NT2/D1 (cell line): Measurements from ENCODE around the gene STAU1.

Experiments
- DNase-seq: peaks from one replicate; pipeline ENCODE4 v3.0.0-alpha.2; 2011; ENCODE audit warnings: low read depth, low spot score
- H3K27me3 ChIP-seq: 2 replicates; pipeline ENCODE4 v1.6.0; 2011; ENCODE audit warnings: mild to moderate bottlenecking; ENCODE audit not compliant: insufficient read length, insufficient read depth
- H3K36me3 ChIP-seq: 2 replicates; pipeline ENCODE4 v1.6.1; 2011; ENCODE audit warnings: mild to moderate bottlenecking, low read length, mixed read lengths; ENCODE audit not compliant: insufficient read depth, insufficient read length
- H3K4me1 ChIP-seq: 2 replicates; pipeline ENCODE4 v1.5.1; 2011; ENCODE audit not compliant: insufficient read depth, insufficient read length
- H3K4me3 ChIP-seq: 2 replicates; pipeline ENCODE4 v1.5.1; 2011; ENCODE audit warnings: low read depth; ENCODE audit not compliant: insufficient read length
- H3K9ac ChIP-seq: 2 replicates; pipeline ENCODE4 v1.6.0; 2011; ENCODE audit warnings: low read depth; ENCODE audit not compliant: insufficient read length
- H3K9me3 ChIP-seq: 2 replicates; pipeline ENCODE4 v1.5.1; 2011; ENCODE audit warnings: mild to moderate bottlenecking, low read length; ENCODE audit not compliant: insufficient read depth
- SUZ12 ChIP-seq: IDR thresholded peaks from 2 replicates; pipeline ENCODE4 v1.6.1; 2011; ENCODE audit not compliant: insufficient read length, insufficient read depth; ENCODE audit errors: extremely low read depth
- YY1 ChIP-seq: IDR thresholded peaks from 2 replicates; pipeline ENCODE4 v1.6.1; 2011; ENCODE audit not compliant: insufficient read length, insufficient read depth
- ZNF274 ChIP-seq: IDR thresholded peaks from 2 replicates; pipeline ENCODE4 v1.6.1; 2011; ENCODE audit warnings: mild to moderate bottlenecking, low read depth, low read length

STAU1 gene

GRCh38 chr20:49183444-49183843 lies 4.7 kb downstream of the STAU1 start:
- no peak for DNase-seq
- Histone ChIP-seq H3K9me3 (no peaks in the 10 kb centered on the region), H3K4me3 (no peak overlapping the region), H3K27me3 (no peaks in the 10 kb centered on the region), H3K4me1 (no peaks in the 10 kb centered on the region), H3K36me3 (peaks cover 10% of the 10 kb centered on the region), H3K9ac (no peak overlapping the region)
- TF ChIP-seq ZNF274, result no peak

- H3K9me3 ChIP-seq, result no peaks in the 10 kb centered on the region
- no peaks in the 10 kb centered on the region for H3K27me3 ChIP-seq
- no peaks in the 10 kb centered on the region for H3K4me1 ChIP-seq
- DNase-seq, result no peak
- H3K9ac ChIP-seq, result no peak overlapping the region
- no peak overlapping the region for H3K4me3 ChIP-seq
- TF ChIP-seq SUZ12 (no peak), ZNF274 (no peak), YY1 (no peak)
- H3K36me3 ChIP-seq, result peaks cover 10% of the 10 kb centered on the region
Observed at GRCh38 chr20:49181265-49181877, 6.8 kb downstream of the STAU1 start.

DNA sequence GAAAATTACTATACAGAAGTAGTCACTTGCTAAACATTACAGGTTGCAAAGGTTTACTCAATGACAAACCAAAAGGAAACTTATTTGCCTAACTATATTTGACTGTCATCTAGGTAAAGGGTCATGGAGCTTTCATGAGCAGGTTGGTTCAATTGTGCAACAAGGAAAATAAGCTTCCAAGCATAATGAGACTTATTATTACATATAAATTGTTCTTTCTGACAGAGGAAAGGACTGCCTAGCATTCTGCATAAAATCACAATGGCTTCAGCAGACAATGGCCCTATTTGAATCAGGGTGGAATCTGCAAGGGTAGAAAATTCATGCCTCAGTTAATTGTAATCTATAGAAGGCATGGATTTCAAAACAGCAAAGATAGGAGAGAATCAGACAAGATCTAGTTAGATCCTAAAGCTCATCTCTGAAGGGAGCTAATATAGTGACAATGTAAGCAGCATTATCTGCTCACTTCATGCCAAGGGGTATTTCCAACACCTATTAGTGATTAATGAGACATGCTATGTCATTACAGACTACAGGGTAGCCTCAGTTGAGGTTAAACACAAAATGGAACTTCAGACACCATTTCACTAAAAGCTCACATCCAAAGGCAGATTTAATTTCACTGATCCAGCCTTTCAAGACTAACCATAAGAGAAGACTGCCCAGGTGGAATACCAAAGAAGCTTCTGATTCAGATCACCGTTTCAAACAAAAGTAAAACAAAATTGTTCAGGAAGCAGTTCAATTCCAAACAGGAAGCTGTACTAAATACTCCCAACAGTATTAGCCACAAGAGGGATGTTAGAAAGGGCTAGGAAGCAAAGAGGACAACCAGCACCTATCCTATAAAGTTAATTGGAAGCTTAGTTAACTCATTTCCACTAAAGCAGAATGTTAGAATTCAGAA lies 8.5 kb downstream of the STAU1 start:
- no peak for DNase-seq
- H3K9ac ChIP-seq, result no peak overlapping the region

DNA sequence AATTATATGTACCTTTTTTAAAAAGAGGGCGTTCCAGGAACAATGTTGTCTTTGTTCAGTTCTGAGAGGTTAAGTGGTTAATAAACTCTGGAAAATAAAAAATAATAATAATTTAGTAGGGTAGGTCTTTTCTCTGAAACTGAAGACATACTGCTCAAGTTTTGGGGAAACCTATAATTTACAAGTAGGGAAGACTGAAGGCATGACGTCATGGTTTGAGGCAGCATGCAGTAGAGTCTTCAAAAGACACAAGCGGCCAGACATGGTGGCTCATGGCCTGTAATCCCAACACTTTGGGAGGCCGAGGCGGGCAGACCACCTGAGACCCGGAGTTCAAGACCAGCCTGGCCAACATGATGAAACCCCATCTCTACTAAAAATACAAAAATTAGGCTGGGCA lies 14.0 kb downstream of the STAU1 start:
- Histone ChIP-seq H3K9me3 (no peaks in the 10 kb centered on the region), H3K4me1 (no peaks in the 10 kb centered on the region), H3K4me3 (no peak overlapping the region), H3K27me3 (no peaks in the 10 kb centered on the region), H3K9ac (no peak overlapping the region), H3K36me3 (peaks cover 27% of the 10 kb centered on the region)
- DNase-seq, result no peak
- no peak for TF ChIP-seq ZNF274
- no peak for TF ChIP-seq YY1
- no peak for TF ChIP-seq SUZ12

More for the DNA sequence above, 8.5 kb downstream of the STAU1 start:
- Histone ChIP-seq H3K27me3 (no peaks in the 10 kb centered on the region), H3K36me3 (peaks cover 6% of the 10 kb centered on the region), H3K4me1 (no peaks in the 10 kb centered on the region), H3K9me3 (no peaks in the 10 kb centered on the region), H3K4me3 (no peak overlapping the region)
- TF ChIP-seq SUZ12, result no peak
- TF ChIP-seq ZNF274, result no peak
- no peak for TF ChIP-seq YY1

- TF ChIP-seq YY1, result no peak
- no peak for TF ChIP-seq ZNF274
- TF ChIP-seq SUZ12, result no peak
- no peaks in the 10 kb centered on the region for H3K9me3 ChIP-seq
- DNase-seq, result no peak
- H3K4me3 ChIP-seq, result no peak overlapping the region
- H3K36me3 ChIP-seq, result peaks cover 23% of the 10 kb centered on the region
- no peaks in the 10 kb centered on the region for H3K4me1 ChIP-seq
- H3K9ac ChIP-seq, result no peak overlapping the region
- H3K27me3 ChIP-seq, result no peaks in the 10 kb centered on the region
Observed at GRCh38 chr20:49172413-49172812, 15.7 kb downstream of the STAU1 start.

GRCh38 chr20:49171909-49172308 lies 16.2 kb downstream of the STAU1 start:
- no peak overlapping the region for H3K9ac ChIP-seq
- no peaks in the 10 kb centered on the region for H3K4me1 ChIP-seq
- no peak for DNase-seq
- H3K9me3 ChIP-seq, result no peaks in the 10 kb centered on the region
- no peak overlapping the region for H3K4me3 ChIP-seq
- no peaks in the 10 kb centered on the region for H3K27me3 ChIP-seq
- peaks cover 23% of the 10 kb centered on the region for H3K36me3 ChIP-seq
- TF ChIP-seq SUZ12, result no peak
- TF ChIP-seq ZNF274, result no peak
- no peak for TF ChIP-seq YY1

DNA sequence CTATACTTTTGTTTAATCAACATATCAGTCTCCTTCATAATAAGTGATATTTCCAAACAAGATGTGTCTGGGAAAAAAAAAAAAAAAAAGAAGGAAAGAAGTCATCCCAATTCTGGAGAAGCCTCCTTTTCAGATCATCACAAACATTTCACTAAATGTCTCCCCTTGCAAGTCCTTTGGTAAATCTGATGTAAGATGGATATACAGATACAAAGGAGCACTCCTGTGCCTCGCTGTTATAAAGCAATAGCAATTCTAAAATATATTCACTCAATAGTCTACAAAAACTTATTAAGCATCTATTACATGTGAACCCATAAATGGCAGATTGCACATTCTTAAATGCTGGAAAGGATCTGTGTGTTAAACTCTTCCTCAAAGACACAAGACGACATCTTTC lies 17.4 kb downstream of the STAU1 start:
- no peaks in the 10 kb centered on the region for H3K9me3 ChIP-seq
- no peaks in the 10 kb centered on the region for H3K27me3 ChIP-seq
- no peak overlapping the region for H3K4me3 ChIP-seq
- peaks cover 31% of the 10 kb centered on the region for H3K36me3 ChIP-seq
- TF ChIP-seq YY1 (no peak), ZNF274 (no peak), SUZ12 (no peak)
- no peak overlapping the region for H3K9ac ChIP-seq
- no peaks in the 10 kb centered on the region for H3K4me1 ChIP-seq
- DNase-seq, result no peak
